Stimulated activated memory B cell treated with anti-CD40 and anti-IgM and Interleukin-4, amounts not matched to agents 10 μg/mL and 1 μg/mL and 100 μg/mL, for 72 hours (primary cell): ENCODE data around the gene FGFR3.

Experiments
- ATAC-seq: fragments of 150-1000 bp; cut with Tn5 transposase; 2 replicates; pipeline ENCODE4 v1.10.0; 2021
- H3K27ac Mint-ChIP-seq: one replicate; pipeline ENCODE4 v1.8.0; 2022; ENCODE audit warnings: mild to moderate bottlenecking, mixed read lengths
- H3K27me3 Mint-ChIP-seq: one replicate; pipeline ENCODE4 v1.8.0; 2022; ENCODE audit warnings: mixed read lengths
- H3K36me3 Mint-ChIP-seq: one replicate; pipeline ENCODE4 v1.8.0; 2022; ENCODE audit warnings: mixed read lengths
- H3K4me1 Mint-ChIP-seq: one replicate; pipeline ENCODE4 v1.8.0; 2022; ENCODE audit warnings: mixed read lengths
- H3K4me3 Mint-ChIP-seq: one replicate; pipeline ENCODE4 v1.8.0; 2022; ENCODE audit warnings: mild to moderate bottlenecking, moderate library complexity, mixed read lengths
- H3K9me3 Mint-ChIP-seq: one replicate; pipeline ENCODE4 v1.8.0; 2022; ENCODE audit warnings: mixed read lengths

Gene FGFR3

GRCh38 chr4:1752284-1753041 is 40.6 kb upstream of the FGFR3 start:
- Mint-ChIP-seq H3K27me3 (peaks cover 19% of the 10 kb centered on the region), H3K4me3 (no peak overlapping the region), H3K9me3 (no peaks in the 10 kb centered on the region), H3K27ac (no peak overlapping the region), H3K36me3 (no peaks in the 10 kb centered on the region), H3K4me1 (peaks cover 7% of the 10 kb centered on the region)
- no peak for ATAC-seq

GRCh38 chr4:1753294-1753696 is 39.8 kb upstream of the FGFR3 start:
- no peak overlapping the region for H3K27ac Mint-ChIP-seq
- H3K4me1 Mint-ChIP-seq = peaks cover 7% of the 10 kb centered on the region
- no peak for ATAC-seq
- H3K9me3 Mint-ChIP-seq = no peaks in the 10 kb centered on the region
- H3K4me3 Mint-ChIP-seq = no peak overlapping the region
- H3K27me3 Mint-ChIP-seq = peaks cover 27% of the 10 kb centered on the region
- H3K36me3 Mint-ChIP-seq = no peaks in the 10 kb centered on the region

GRCh38 chr4:1753697-1754311 is 39.3 kb upstream of the FGFR3 start:
- Mint-ChIP-seq H3K4me1 (peaks cover 7% of the 10 kb centered on the region), H3K27ac (no peak overlapping the region), H3K4me3 (no peak overlapping the region), H3K36me3 (no peaks in the 10 kb centered on the region), H3K27me3 (peaks cover 29% of the 10 kb centered on the region), H3K9me3 (no peaks in the 10 kb centered on the region)
- no peak for ATAC-seq

GRCh38 chr4:1754336-1754735 is 38.8 kb upstream of the FGFR3 start:
- Mint-ChIP-seq H3K27me3 (peaks cover 29% of the 10 kb centered on the region), H3K36me3 (no peaks in the 10 kb centered on the region), H3K4me1 (peaks cover 7% of the 10 kb centered on the region), H3K27ac (no peak overlapping the region), H3K4me3 (no peak overlapping the region), H3K9me3 (no peaks in the 10 kb centered on the region)
- no peak for ATAC-seq

- peaks cover 30% of the 10 kb centered on the region for H3K27me3 Mint-ChIP-seq
- no peak for ATAC-seq
- H3K9me3 Mint-ChIP-seq = no peaks in the 10 kb centered on the region
- H3K36me3 Mint-ChIP-seq = no peaks in the 10 kb centered on the region
- no peak overlapping the region for H3K27ac Mint-ChIP-seq
- H3K4me1 Mint-ChIP-seq = peaks cover 7% of the 10 kb centered on the region
- H3K4me3 Mint-ChIP-seq = no peak overlapping the region
These were observed 37.8 kb upstream of the FGFR3 start for GRCh38 chr4:1755297-1755696.

- peaks cover 7% of the 10 kb centered on the region for H3K4me1 Mint-ChIP-seq
- H3K9me3 Mint-ChIP-seq = no peaks in the 10 kb centered on the region
- peaks cover 24% of the 10 kb centered on the region for H3K27me3 Mint-ChIP-seq
- H3K4me3 Mint-ChIP-seq = no peak overlapping the region
- H3K36me3 Mint-ChIP-seq = no peaks in the 10 kb centered on the region
- no peak for ATAC-seq
- no peak overlapping the region for H3K27ac Mint-ChIP-seq
These were observed 37.0 kb upstream of the FGFR3 start for GRCh38 chr4:1756079-1756478.

GRCh38 chr4:1756893-1757779 is 36.0 kb upstream of the FGFR3 start:
- Mint-ChIP-seq H3K9me3 (no peaks in the 10 kb centered on the region), H3K4me3 (no peak overlapping the region), H3K36me3 (no peaks in the 10 kb centered on the region), H3K4me1 (peaks cover 7% of the 10 kb centered on the region), H3K27ac (no peak overlapping the region), H3K27me3 (peaks cover 34% of the 10 kb centered on the region)
- no peak for ATAC-seq

GRCh38 chr4:1757836-1758235 is 35.3 kb upstream of the FGFR3 start:
- Mint-ChIP-seq H3K36me3 (no peaks in the 10 kb centered on the region), H3K27me3 (peaks cover 41% of the 10 kb centered on the region), H3K27ac (no peak overlapping the region), H3K4me1 (peaks cover 7% of the 10 kb centered on the region), H3K4me3 (no peak overlapping the region), H3K9me3 (no peaks in the 10 kb centered on the region)
- no peak for ATAC-seq

- Mint-ChIP-seq H3K4me1 (peaks cover 7% of the 10 kb centered on the region), H3K9me3 (no peaks in the 10 kb centered on the region), H3K27ac (no peak overlapping the region), H3K36me3 (no peaks in the 10 kb centered on the region), H3K27me3 (peaks cover 43% of the 10 kb centered on the region), H3K4me3 (no peak overlapping the region)
- no peak for ATAC-seq
These were observed 34.6 kb upstream of the FGFR3 start for GRCh38 chr4:1758306-1759121.

- peaks cover 51% of the 10 kb centered on the region for H3K27me3 Mint-ChIP-seq
- no peak overlapping the region for H3K4me3 Mint-ChIP-seq
- no peak overlapping the region for H3K27ac Mint-ChIP-seq
- H3K9me3 Mint-ChIP-seq = no peaks in the 10 kb centered on the region
- H3K36me3 Mint-ChIP-seq = no peaks in the 10 kb centered on the region
- no peak for ATAC-seq
- H3K4me1 Mint-ChIP-seq = peaks cover 5% of the 10 kb centered on the region
These were observed 33.8 kb upstream of the FGFR3 start for GRCh38 chr4:1759170-1759817.

GRCh38 chr4:1759818-1760223 is 33.3 kb upstream of the FGFR3 start:
- Mint-ChIP-seq H3K4me3 (no peak overlapping the region), H3K9me3 (no peaks in the 10 kb centered on the region), H3K27ac (no peak overlapping the region), H3K4me1 (peaks cover 1% of the 10 kb centered on the region), H3K27me3 (peaks cover 54% of the 10 kb centered on the region), H3K36me3 (no peaks in the 10 kb centered on the region)
- ATAC-seq = no peak

GRCh38 chr4:1760521-1761071 is 32.5 kb upstream of the FGFR3 start:
- H3K4me1 Mint-ChIP-seq = peaks cover 9% of the 10 kb centered on the region
- H3K4me3 Mint-ChIP-seq = no peak overlapping the region
- H3K36me3 Mint-ChIP-seq = no peaks in the 10 kb centered on the region
- H3K27me3 Mint-ChIP-seq = peaks cover 62% of the 10 kb centered on the region
- H3K9me3 Mint-ChIP-seq = no peaks in the 10 kb centered on the region
- no peak overlapping the region for H3K27ac Mint-ChIP-seq
- no peak for ATAC-seq

- Mint-ChIP-seq H3K9me3 (no peaks in the 10 kb centered on the region), H3K4me3 (no peak overlapping the region), H3K36me3 (no peaks in the 10 kb centered on the region), H3K4me1 (peaks cover 15% of the 10 kb centered on the region), H3K27me3 (peaks cover 67% of the 10 kb centered on the region), H3K27ac (no peak overlapping the region)
- ATAC-seq = peak; percentile 53
These were observed 31.9 kb upstream of the FGFR3 start for GRCh38 chr4:1761130-1761689.
